Endothelial cell of umbilical vein (primary cell): Measurements from ENCODE around the gene CCNY. TPM values are rescaled to one million over a fixed set of nuclear protein-coding genes. Genes with fewer than 3 reads are reported as not detected.

Source experiments
- BruUV-seq: library from RNA; stranded (reverse); fragments of 400-500 nt; replicated peaks from 2 replicates; lab custom pipeline; 2021; lab: Mats Ljungman, UMichigan
- CTCF ChIA-PET: fragments of 300-600, 350-600 bp; sonication (Branson Sonifier 250); formaldehyde crosslinking; loops from one replicate; lab custom pipeline; 2021; ENCODE audit warnings: antibody characterized with exemption, inconsistent platforms; lab: Charles Lee
- POLR2A ChIA-PET: fragments of 300-600, 350-600 bp; sonication (Branson Sonifier 250); formaldehyde crosslinking; loops from one replicate; lab custom pipeline; 2021; ENCODE audit warnings: antibody characterized with exemption, inconsistent platforms; lab: Charles Lee
- DNase-seq: peaks from one replicate; pipeline ENCODE4 v3.0.0-alpha.2; 2011; ENCODE audit warnings: low read depth, low spot score
- FAIRE-seq: peaks from 2 replicates; lab custom pipeline; 2011; peaks lifted over from hg19 to GRCh38; lab: Jason Lieb, UNC
- H2AFZ ChIP-seq: 2 replicates; pipeline ENCODE4 v1.6.0; 2012; ENCODE audit warnings: low read depth, low read length, control low read depth, inconsistent platforms
- H3K27ac ChIP-seq: 2 replicates; pipeline ENCODE4 v1.5.1; 2011; ENCODE audit warnings: low read depth, mild to moderate bottlenecking, control low read depth, low read length, moderate library complexity; ENCODE audit not compliant: insufficient read depth
- H3K27me3 ChIP-seq, 2 experiments: 2 replicates each; pipeline versions ENCODE4 v1.6.0 to v1.6.1; 2011; ENCODE audit warnings: low read length in 2 of 2, mixed read lengths in 1 of 2; ENCODE audit not compliant: control insufficient read depth in 2 of 2, insufficient read depth in 2 of 2
- H3K36me3 ChIP-seq, 2 experiments: 2 replicates in 1 of 2; 3 replicates in 1 of 2; pipeline ENCODE4 v1.5.1; 2011; ENCODE audit warnings: low read length in 2 of 2, mild to moderate bottlenecking in 1 of 2, moderate library complexity in 1 of 2; ENCODE audit not compliant: control insufficient read depth in 2 of 2, insufficient read depth in 2 of 2; ENCODE audit errors: extremely low read depth in 1 of 2
- H3K4me1 ChIP-seq: 3 replicates; pipeline ENCODE4 v1.5.1; 2011; ENCODE audit warnings: mild to moderate bottlenecking, low read length; ENCODE audit not compliant: control insufficient read depth, insufficient read depth; ENCODE audit errors: extremely low read depth
- H3K4me2 ChIP-seq: 2 replicates; pipeline ENCODE4 v1.6.1; 2011; ENCODE audit warnings: low read length, control low read depth, mixed read lengths; ENCODE audit not compliant: insufficient read depth
- H3K4me3 ChIP-seq, 3 experiments: fragments of 200-600 bp in 1 of 3; sonication (generic), shearing (Covaris generic) in 1 of 3; replicated peaks in 1 of 3; 2 replicates each; pipeline ENCODE4 v1.5.1; 2011 to 2016; ENCODE audit warnings: control low read depth in 3 of 3, low read length in 3 of 3, mild to moderate bottlenecking in 2 of 3, inconsistent platforms in 1 of 3, low read depth in 1 of 3, moderate library complexity in 1 of 3; ENCODE audit not compliant: insufficient read depth in 1 of 3
- H3K79me2 ChIP-seq: 2 replicates; pipeline ENCODE4 v1.6.0; 2012; ENCODE audit warnings: low read length, inconsistent platforms; ENCODE audit not compliant: control insufficient read depth, insufficient read depth
- H3K9ac ChIP-seq: replicated peaks from 2 replicates; pipeline ENCODE3; 2011; ENCODE audit warnings: low read length, control low read depth; ENCODE audit not compliant: insufficient read depth; ENCODE audit errors: extremely low read depth
- H3K9me1 ChIP-seq: replicated peaks from 3 replicates; pipeline ENCODE4 v1.6.0; 2011; ENCODE audit warnings: mild to moderate bottlenecking, low read length; ENCODE audit not compliant: control insufficient read depth, insufficient read depth; ENCODE audit errors: extremely low read depth
- H3K9me3 ChIP-seq: replicated peaks from 2 replicates; pipeline ENCODE4 v1.5.1; 2012; ENCODE audit warnings: low read length, inconsistent platforms; ENCODE audit not compliant: control insufficient read depth, insufficient read depth
- H4K20me1 ChIP-seq: replicated peaks from 2 replicates; pipeline ENCODE3; 2011; ENCODE audit warnings: mild to moderate bottlenecking, low read length; ENCODE audit not compliant: control insufficient read depth, insufficient read depth; ENCODE audit errors: extremely low read depth
- CTCF ChIP-seq, 2 donors: IDR thresholded peaks; 1 replicate in 1 of 2; 2 replicates in 1 of 2; pipeline ENCODE4 v1.5.1; 2011; ENCODE audit warnings: low read length in 2 of 2, mild to moderate bottlenecking in 2 of 2, moderate library complexity in 2 of 2, control low read depth in 1 of 2, inconsistent platforms in 1 of 2, low read depth in 1 of 2; ENCODE audit not compliant: insufficient read depth in 1 of 2; ENCODE audit errors: extremely low read depth in 1 of 2
- EZH2 ChIP-seq: IDR thresholded peaks from 2 replicates; pipeline ENCODE4 v1.6.1; 2012; ENCODE audit warnings: borderline replicate concordance, low read depth, mild to moderate bottlenecking, moderate library complexity, low read length, inconsistent platforms; ENCODE audit not compliant: severe bottlenecking
- FOS ChIP-seq: IDR thresholded peaks from 2 replicates; pipeline ENCODE4 v1.6.1; 2011; ENCODE audit warnings: mild to moderate bottlenecking, low read length, moderate library complexity, borderline replicate concordance; ENCODE audit not compliant: insufficient read depth
- GATA2 ChIP-seq: IDR thresholded peaks from 2 replicates; pipeline ENCODE4 v1.7.0; 2011; ENCODE audit warnings: low read depth, mild to moderate bottlenecking, moderate library complexity, mixed read lengths, low read length; ENCODE audit not compliant: insufficient read length, insufficient read depth
- JUN ChIP-seq: IDR thresholded peaks from 2 replicates; pipeline ENCODE4 v1.6.1; 2011; ENCODE audit warnings: borderline replicate concordance, low read depth; ENCODE audit not compliant: insufficient read length, insufficient read depth
- MAX ChIP-seq: IDR thresholded peaks from 2 replicates; pipeline ENCODE4 v1.6.1; 2011; ENCODE audit not compliant: insufficient read depth, insufficient read length
- MYC ChIP-seq: IDR thresholded peaks from one replicate; pipeline ENCODE4 v1.6.1; 2011; ENCODE audit warnings: mild to moderate bottlenecking, low read depth, low read length
- POLR2A ChIP-seq: IDR thresholded peaks from 2 replicates; pipeline ENCODE4 v1.6.1; 2012; ENCODE audit warnings: low read depth, mild to moderate bottlenecking, control low read depth, low read length
- POLR2AphosphoS5 ChIP-seq: IDR thresholded peaks from 2 replicates; pipeline ENCODE4 v1.6.1; 2012; ENCODE audit warnings: low read depth, mild to moderate bottlenecking, control low read depth, low read length, moderate library complexity; ENCODE audit not compliant: insufficient read depth
- dilution Hi-C: fragments of 300-500 bp; cut with MboI; formaldehyde crosslinking; loops from one replicate; pipeline ENCODE4 v1.15.0; 2019; ENCODE audit warnings: low sequenced_read_pairs; ENCODE audit not compliant: extremely low pct_ligation_motif_present
- intact Hi-C: fragments of 100-400 bp; cut with micrococcal nuclease; formaldehyde crosslinking; loops from one replicate; pipeline ENCODE4 v1.10.0; 2022
- polyA plus RNA-seq, 4 experiments: library from polyadenylated mRNA; depleted of rRNA in 3 of 4; stranded (reverse) in 3 of 4; unstranded in 1 of 4; fragments of >200 nt; gene quantifications; 2 replicates each; pipeline versions ENCODE4 v1.2.1 to v1.2.3, GENCODE V29; 2011 to 2012; ENCODE audit warnings: missing spikeins in 1 of 4
- total RNA-seq: library from RNA; stranded (reverse); gene quantifications from 2 replicates; pipeline ENCODE4 v1.2.3, GENCODE V29; 2021

CCNY gene
- total and polyA plus RNA-seq, 2 donors (not counting 3 experiments of a cell fraction or from before 2014, with no cell fraction given): 61.5 to 107 TPM

GRCh38 chr10:35559416-35559815 is 223.1 kb downstream of the CCNY start:
- TF ChIP-seq CTCF (IDR thresholded peaks at IDR 0.05; ENCODE audit: extremely low read depth in 1 of 2, insufficient read depth in 1 of 2, low read depth in 1 of 2, low read length in 2 of 2) (no peak), EZH2 (no peak), MAX (no peak)
- BruUV-seq: no TSS peak
- intact Hi-C loops: no loop called here
- Histone ChIP-seq H3K9me1 (no peaks in the 10 kb centered on the region), H3K79me2 (no peaks in the 10 kb centered on the region), H3K9ac (no peak overlapping the region), H3K4me1 (peaks cover 6% of the 10 kb centered on the region), H3K27ac (no peak overlapping the region), H3K27me3 (no peaks in the 10 kb centered on the region), H4K20me1 (no peaks in the 10 kb centered on the region), H3K4me3 (no peak overlapping the region), H3K9me3 (no peaks in the 10 kb centered on the region), H3K4me2 (no peak overlapping the region), H2AFZ (no peak overlapping the region), H3K36me3 (peaks cover 0 to 6% of the 10 kb centered on the region in 2 experiments)
- DNase-seq (no peak), FAIRE-seq (no peak)
- POLR2A ChIA-PET: no interaction called here
- CTCF ChIA-PET: no interaction called here
- dilution Hi-C loops: no loop called here

- H3K9ac ChIP-seq: no peak overlapping the region
- H3K27ac ChIP-seq: no peak overlapping the region
- H2AFZ ChIP-seq: no peak overlapping the region
- no peak for FAIRE-seq
- no peak for DNase-seq
- intact Hi-C loops (loop anchor here (2.0 to 10.0 kb wide), 4 partner anchors 139 to 437 kb away; partner anchors contain the start of genes CCNY and CREM), dilution Hi-C loops (no loop called here)
- TF ChIP-seq MYC: no peak
- no peak for TF ChIP-seq CTCF (IDR thresholded peaks at IDR 0.05; ENCODE audit: extremely low read depth in 1 of 2, insufficient read depth in 1 of 2, low read depth in 1 of 2, low read length in 2 of 2)
- TF ChIP-seq POLR2A: no peak
- TF ChIP-seq FOS: no peak
- TF ChIP-seq GATA2: no peak
- no peak for TF ChIP-seq POLR2AphosphoS5
- no peak for TF ChIP-seq JUN
- no peak for TF ChIP-seq MAX
- TF ChIP-seq EZH2: no peak
- no peaks in the 10 kb centered on the region for H4K20me1 ChIP-seq
- H3K9me1 ChIP-seq: no peaks in the 10 kb centered on the region
- ChIA-PET POLR2A (no interaction called here), CTCF (interaction anchor here (0.8 to 5.2 kb wide), 10 partner anchors 12 to 1218 kb away, joined by 3 to 55 read pairs (median 4); no protein-coding TSS in a partner anchor)
- no peaks in the 10 kb centered on the region for H3K79me2 ChIP-seq
- H3K4me3 ChIP-seq: no peak overlapping the region
- H3K36me3 ChIP-seq: peaks cover 0 to 9% of the 10 kb centered on the region in 2 experiments
- H3K4me1 ChIP-seq: peaks cover 12% of the 10 kb centered on the region
- no peak overlapping the region for H3K4me2 ChIP-seq
- no peaks in the 10 kb centered on the region for H3K9me3 ChIP-seq
- no peaks in the 10 kb centered on the region for H3K27me3 ChIP-seq
- no TSS peak for BruUV-seq
Observed at GRCh38 chr10:35561715-35562114, 225.4 kb downstream of the CCNY start.
